Measurements from ENCODE around the gene SLC25A23. TPM values are rescaled to one million over a fixed set of nuclear protein-coding genes. Genes with fewer than 3 reads are reported as not detected.

SLC25A23 gene
- total and polyA plus RNA-seq, 2 of the 8 experiments (the other 6 are each of a cell fraction or from before 2014, with no cell fraction given), result 18.0 to 48.1 TPM

- TF ChIP-seq E2F6 (IDR thresholded peaks at IDR 0.05) (no peak), SAP30 (IDR thresholded peaks at IDR 0.05; ENCODE audit: insufficient read depth, insufficient replicate concordance, low read length) (no peak), RXRA (IDR thresholded peaks at IDR 0.05; ENCODE audit: insufficient read depth, low read depth, low read length) (no peak)
Observed at GRCh38 chr19:6489278-6490061, 29.9 kb upstream of the SLC25A23 start (continued).
